ENCODE data around the gene ELP4.
"Not testable (repeated sequence)": the region's sequence is repeated elsewhere in the genome, so short reads cannot be mapped to it uniquely, and the experiment has no call there.

ELP4 gene

DNA sequence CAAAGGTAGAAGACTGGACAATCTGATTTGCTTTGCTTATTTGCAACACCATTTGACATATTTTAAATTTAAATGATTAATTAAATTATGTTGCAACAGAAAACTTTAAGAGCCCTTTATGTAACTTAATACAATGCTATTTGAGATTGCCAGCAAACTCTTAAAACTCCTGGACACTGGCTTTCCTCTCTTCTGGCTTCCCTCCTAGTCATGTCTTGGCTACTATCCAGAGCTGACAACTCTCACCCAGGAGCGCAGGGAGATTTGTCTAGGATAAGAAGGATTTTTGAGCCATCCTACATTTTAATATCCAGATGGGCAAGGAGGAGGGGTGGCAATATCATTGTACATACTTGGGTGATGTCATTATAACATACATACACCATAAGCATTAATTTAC lies 134.3 kb downstream of the ELP4 start:
- no peak for DNase-seq (ENCODE audit: low read depth in 2 of 3, low spot score in 1 of 3)

DNA sequence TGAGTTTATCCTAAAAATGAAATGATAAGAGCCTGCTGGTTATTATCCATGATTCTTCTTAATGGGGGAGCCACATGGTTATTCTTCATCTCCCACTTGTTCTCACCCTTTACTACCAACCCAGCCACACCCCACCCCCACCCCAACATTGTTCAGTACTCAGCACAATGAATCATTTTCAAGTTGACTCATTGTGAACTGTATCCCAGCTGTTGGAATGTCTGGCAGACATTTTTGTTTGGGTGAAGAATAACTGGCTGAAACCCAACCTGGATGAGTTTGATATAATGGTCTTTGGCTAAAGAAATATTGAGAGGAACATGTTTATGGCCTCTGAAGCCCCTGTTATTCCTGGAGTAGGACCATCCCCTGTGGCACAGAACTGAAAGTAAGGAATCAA lies 136.2 kb downstream of the ELP4 start:
- no peak for DNase-seq (ENCODE audit: low read depth in 2 of 3, low spot score in 1 of 3)

DNA sequence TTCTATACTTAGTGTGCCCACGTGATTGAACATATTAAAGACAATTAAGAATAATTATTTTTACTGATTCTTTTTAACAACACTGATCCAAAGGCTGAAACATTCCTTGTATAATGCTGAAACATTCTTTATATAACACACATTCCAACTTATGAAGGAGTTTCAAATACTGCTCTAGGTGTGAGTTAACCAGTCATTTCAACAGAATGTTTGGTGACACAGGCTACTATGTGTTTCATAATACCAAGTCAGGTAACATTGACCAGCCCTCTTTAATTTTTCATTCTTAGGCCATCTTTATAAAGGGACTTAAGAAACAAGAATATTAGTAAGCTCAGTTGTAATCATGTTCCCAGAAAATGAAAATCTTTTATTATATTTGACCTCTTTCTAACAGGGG lies 136.6 kb downstream of the ELP4 start:
- DNase-seq (ENCODE audit: low read depth in 2 of 3, low spot score in 1 of 3): no peak

DNA sequence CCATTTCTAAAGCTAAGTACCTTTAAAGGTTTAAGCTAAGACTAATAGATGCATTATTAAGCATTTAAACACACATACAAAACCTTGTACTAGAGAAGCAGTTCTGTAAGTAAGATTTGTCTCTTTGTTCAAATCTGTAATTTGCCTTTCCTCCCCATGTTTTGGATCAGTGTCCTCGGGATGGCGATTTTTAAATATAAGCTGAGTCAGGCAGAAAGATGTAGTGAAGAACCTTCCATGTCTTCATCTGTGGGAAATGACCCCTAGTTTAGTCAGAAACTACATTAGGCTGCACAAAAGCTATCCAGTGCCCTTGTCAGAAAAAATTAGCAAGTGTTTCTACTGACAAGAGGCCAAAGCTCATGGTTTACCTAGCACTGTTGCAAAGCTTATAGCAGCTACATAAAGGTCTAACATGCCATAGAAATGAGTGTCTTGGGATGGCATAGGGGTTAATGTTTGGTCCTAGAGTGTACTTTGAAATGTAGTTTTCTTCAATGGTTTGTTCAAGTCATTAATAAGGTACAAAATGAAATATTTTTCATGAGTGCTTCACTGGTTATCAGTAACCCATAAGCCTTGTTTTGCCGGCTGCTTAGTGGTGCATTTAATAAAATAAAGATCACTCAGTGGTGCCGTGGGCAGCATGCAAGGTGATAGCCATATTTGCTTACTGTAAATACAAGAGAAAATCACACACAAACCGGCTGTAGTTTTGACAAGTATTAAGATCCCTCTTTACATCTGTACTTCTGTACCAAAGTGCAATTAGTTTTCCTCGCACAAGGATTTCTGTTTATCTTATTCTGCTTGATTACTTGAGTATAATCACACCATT lies 139.8 kb downstream of the ELP4 start:
- no peak for DNase-seq (ENCODE audit: low read depth in 2 of 3, low spot score in 1 of 3)

DNA sequence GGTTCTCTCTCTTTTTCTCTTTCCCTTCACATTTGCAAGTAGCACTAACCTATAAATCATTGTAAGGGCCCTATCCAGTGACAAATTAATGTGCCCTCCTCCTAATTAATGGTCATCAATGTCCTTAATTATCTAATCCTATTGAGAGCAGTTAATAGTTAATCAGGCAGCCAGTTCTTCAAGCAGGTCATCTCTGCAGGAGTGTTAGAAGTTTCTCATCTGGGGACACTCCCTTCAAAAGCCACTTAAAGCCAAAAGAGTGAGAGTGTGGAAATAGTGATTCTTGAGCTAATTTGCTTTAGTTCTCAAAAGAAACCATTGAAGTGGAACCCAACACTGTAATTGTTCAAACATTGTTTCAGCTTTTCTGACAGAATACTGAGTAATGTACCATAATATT lies 141.6 kb downstream of the ELP4 start:
- DNase-seq (ENCODE audit: low read depth in 2 of 3, low spot score in 1 of 3): no peak

DNA sequence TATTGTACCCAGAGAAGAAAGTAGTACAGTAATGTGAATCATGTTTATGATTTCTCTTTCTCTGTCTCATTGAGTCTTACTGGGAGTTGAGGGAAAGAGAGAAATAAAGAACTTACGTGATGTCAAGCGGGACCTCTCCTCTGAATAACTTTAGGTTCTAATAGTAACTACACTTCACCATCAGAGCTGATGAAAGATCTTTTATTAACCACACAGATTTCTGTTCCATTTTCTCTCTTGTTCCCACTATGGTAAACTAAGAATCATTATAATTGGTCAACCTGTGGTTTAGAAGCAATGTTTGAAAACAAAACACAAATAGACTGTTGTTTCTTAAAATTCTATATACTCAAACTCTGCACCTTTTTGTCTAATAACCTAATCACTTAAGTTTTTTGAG lies 142.3 kb downstream of the ELP4 start:
- no peak for DNase-seq (ENCODE audit: low read depth in 2 of 3, low spot score in 1 of 3)

DNA sequence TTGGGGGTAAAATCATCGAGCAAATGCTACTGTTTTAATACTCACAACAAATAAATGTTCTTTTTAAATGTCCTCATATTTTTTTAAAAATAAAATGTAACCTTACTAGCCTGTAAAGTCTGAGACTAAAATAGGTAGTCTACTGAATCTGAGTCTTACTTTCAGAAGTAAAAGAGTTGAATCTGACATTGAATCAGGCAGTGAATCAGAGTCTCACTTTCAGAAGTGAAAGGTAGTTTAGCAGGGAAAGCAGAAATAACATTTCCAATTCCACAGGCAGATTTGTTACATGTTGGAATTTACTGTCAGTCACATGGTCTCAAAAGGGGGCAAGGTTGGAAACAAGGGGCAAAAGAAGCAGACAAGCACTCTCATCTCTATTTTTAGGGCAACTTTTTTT lies 143.0 kb downstream of the ELP4 start:
- no peak for DNase-seq (ENCODE audit: low read depth in 2 of 3, low spot score in 1 of 3)

DNA sequence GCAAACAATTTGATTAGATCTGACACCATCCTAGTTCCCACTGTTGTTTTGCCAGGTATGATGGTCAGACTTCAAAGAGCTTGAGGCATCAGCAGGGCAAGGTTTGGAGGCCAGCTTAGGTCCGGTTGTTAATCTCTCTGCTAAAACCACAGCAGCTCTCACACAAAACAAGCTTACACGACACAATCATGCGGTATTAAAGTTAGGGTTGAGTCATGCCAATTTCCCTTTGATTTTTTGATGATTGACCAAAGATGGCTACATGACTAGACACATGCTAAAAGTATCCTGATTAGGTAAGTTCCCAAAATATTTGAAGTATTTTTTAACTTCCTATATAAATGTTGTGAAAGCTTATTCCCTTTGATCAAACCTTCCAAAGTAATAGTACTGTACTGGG lies 145.9 kb downstream of the ELP4 start:
- DNase-seq (ENCODE audit: low read depth in 2 of 3, low spot score in 1 of 3): no peak

GRCh38 chr11:31656051-31656450 lies 146.5 kb downstream of the ELP4 start:
- DNase-seq (ENCODE audit: low read depth in 2 of 3, low spot score in 1 of 3): no peak

DNA sequence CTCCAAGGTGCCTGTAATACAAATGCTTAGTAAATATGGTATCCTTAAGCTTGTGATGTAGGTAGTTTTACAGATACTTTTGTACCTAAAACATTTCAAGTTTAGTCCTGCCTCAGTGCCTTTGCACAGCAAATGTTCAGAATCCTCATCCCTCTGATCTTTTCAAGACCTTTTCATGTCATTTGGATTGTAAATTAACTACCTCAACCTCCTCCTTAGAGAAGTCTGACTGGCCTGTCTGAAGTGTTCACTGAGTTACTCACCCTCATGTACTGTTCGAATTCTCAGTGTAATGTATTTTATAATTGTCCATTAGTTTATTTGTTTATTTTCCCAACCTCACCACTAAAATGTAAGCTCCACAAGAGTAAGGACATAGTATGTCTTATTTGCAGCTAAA lies 147.5 kb downstream of the ELP4 start:
- DNase-seq (ENCODE audit: low read depth in 2 of 3, low spot score in 1 of 3): no peak

DNA sequence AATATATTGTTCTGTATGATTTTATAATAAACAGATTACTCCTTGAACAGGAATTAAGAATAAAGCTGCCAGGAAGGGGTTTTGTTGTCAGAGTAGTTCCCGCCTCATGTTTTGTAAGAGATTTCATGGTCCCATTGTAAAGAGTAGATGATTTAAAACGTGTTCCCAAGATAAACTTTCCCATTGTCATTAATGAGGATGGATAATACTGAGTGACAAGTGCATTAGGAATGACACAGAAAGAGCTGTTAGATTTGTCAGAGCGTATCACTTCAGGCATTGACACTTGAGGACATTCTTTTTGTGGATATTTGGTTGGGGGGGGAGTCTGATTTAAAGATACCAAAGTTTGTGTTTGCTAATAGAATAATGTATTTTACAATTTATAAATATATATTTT lies 154.6 kb downstream of the ELP4 start:
- DNase-seq (ENCODE audit: low read depth in 2 of 3, low spot score in 1 of 3): no peak

GRCh38 chr11:31664954-31665353 lies 155.4 kb downstream of the ELP4 start:
- DNase-seq (ENCODE audit: low read depth in 2 of 3, low spot score in 1 of 3): no peak

- no peak for DNase-seq (ENCODE audit: low read depth in 2 of 3, low spot score in 1 of 3)
These were observed 162.1 kb downstream of the ELP4 start for GRCh38 chr11:31671681-31672080.

- not testable (repeated sequence) for DNase-seq (ENCODE audit: low read depth in 2 of 3, low spot score in 1 of 3)
These were observed 163.5 kb downstream of the ELP4 start for GRCh38 chr11:31673108-31673507.

DNA sequence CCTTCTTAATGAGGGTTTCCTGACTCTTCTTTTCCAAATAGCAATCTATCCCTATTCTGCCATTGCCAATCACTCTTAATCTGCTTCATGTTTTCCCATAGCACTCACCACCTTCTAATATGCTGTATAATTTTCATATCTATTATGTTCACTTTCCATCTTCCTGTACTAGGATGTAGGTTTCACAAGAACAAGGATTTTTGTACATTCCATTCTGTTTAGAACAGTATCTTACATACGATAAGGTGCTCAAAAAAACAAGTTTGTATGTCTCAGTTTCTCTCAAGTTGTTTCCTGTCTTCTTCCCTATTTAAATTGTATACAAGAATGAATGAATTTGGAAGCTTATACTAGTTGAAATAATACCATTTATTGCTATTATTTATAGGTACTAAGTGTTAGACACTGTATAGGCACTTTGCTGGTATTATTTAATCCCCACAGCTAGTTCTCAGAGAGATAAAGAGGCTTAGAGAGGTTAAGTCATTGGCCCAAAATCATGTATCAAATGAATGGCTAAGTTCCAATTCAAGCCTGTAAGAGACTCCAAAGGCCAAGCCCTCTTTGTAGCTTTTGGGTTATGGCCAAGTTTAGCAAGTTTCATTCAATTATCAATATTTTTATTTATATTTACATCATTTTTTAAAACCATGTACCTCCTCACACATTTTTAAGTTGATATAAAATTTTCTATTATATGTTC lies 166.9 kb downstream of the ELP4 start:
- DNase-seq (ENCODE audit: low read depth in 2 of 3, low spot score in 1 of 3): no peak

GRCh38 chr11:31680770-31681169 lies 171.2 kb downstream of the ELP4 start:
- no peak for DNase-seq (ENCODE audit: low read depth in 2 of 3, low spot score in 1 of 3)

DNA sequence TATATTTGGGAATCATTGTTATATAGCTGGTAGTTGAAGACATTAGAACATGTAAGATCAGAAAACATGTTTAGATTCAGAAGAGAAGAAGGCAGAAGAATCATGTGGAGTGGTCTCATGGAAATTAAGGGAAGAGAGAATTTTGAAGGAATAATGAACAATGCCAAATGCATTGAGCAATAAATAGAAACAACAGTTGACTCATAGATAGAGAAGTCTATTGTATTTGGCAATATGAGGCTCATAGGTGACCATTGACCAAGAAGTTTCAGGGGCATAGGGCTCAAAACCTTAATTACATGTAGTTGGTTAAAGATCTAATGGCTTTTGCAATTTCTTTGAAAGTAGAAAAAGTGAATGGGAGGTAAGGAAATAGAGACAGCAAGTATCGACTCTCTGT lies 177.7 kb downstream of the ELP4 start:
- DNase-seq (ENCODE audit: low read depth in 2 of 3, low spot score in 1 of 3): no peak

DNA sequence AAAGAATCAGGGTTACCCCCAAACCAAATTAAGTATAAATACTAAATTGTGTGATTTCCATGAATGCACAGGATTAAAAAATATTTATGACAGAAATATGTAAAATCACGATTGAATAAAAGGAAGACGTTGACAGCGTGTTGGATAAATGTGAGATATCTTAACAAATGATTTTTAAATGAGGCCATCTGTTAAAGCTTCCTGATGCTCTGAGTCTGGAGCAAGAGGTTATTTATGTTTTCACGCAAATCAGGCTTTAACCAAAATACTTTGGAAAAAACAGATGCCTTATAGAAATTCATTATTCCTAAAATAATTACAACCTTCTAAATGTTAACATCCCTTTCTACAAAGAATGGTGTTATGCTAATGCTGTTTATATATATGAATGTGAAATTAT lies 178.3 kb downstream of the ELP4 start:
- DNase-seq (ENCODE audit: low read depth in 2 of 3, low spot score in 1 of 3): no peak

DNA sequence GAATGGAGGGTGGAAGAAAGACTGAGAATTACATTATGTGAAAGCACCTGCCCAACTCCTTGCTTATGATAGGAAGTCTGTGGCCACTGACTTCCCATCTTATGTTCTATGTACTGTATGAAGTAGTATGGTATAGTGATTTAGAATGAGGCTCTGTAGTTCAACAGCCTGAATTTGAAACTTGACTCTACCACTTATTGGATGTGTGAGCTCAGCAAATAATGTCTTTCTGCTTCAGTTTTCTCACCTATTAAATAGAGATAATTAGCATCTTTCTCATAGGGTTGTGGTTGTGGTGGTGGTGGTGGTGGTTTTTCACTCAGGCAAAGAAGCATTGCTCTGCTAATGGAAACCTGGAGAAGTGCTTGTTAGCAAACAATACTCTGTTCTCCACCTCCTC lies 180.0 kb downstream of the ELP4 start:
- DNase-seq (ENCODE audit: low read depth in 2 of 3, low spot score in 1 of 3): no peak

- no peak for DNase-seq (ENCODE audit: low read depth in 2 of 3, low spot score in 1 of 3)
These were observed 180.5 kb downstream of the ELP4 start for GRCh38 chr11:31690041-31690440.

- no peak for DNase-seq (ENCODE audit: low read depth in 2 of 3, low spot score in 1 of 3)
These were observed 180.9 kb downstream of the ELP4 start for GRCh38 chr11:31690516-31690915.

DNA sequence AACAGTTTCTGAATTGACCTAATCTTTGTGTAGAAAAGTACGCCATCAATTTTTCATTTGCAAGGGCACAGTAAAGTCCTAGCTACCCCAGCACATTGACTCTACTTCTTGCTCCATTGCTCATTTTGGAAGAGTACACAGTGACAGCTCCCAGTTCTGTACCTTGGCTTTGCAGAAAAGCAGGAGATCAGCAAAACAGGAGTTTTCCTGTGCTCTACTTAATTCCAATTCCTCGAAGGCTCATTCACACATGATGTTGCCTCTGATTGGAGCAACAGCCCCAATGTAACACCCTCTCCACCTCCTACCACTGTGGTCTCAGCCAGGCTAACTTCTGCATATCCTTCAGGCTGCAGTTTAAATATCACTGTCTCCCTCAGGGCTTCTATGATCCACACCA lies 182.9 kb downstream of the ELP4 start:
- no peak for DNase-seq (ENCODE audit: low read depth in 2 of 3, low spot score in 1 of 3)

DNA sequence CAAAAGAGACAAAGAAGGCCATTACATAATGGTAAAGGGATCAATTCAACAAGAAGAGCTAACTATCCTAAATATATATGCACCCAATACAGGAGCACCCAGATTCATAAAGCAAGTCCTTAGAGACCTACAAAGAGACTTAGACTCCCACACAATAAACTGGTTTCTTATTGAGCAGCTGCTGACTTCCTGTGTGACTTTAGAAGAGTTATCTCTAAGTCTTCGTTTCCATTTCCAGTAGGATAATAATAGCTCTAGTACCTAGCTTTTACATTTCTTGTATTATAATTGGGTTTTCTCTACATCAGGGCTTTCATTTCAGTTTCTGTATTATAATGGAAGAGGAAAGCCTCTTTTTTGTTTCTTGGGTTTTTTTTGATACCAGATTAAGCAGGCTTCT lies 187.5 kb downstream of the ELP4 start:
- not testable (repeated sequence) for DNase-seq (ENCODE audit: low read depth in 2 of 3, low spot score in 1 of 3)
